T-helper 1 cell treated with Interleukin-12 subunit alpha and Interleukin-12 subunit beta and Interleukin-4 antibody, amounts not matched to agents 30 ng/mL and 1 ng/mL, for 36 hours (primary cell): Measurements from ENCODE around the gene PEX5. TPM values are rescaled to one million over a fixed set of nuclear protein-coding genes. Genes with fewer than 3 reads are reported as not detected.

Source experiments
- intact Hi-C: fragments of 100-400 bp; cut with micrococcal nuclease; formaldehyde crosslinking; loops from one replicate; pipeline ENCODE4 v1.15.1; 2024
- total RNA-seq: library from RNA; stranded (reverse); gene quantifications from 2 replicates; pipeline ENCODE4 v1.2.3, GENCODE V29; 2022

PEX5 gene
- total RNA-seq, result 21.7 and 24.5 TPM in 2 replicates

DNA sequence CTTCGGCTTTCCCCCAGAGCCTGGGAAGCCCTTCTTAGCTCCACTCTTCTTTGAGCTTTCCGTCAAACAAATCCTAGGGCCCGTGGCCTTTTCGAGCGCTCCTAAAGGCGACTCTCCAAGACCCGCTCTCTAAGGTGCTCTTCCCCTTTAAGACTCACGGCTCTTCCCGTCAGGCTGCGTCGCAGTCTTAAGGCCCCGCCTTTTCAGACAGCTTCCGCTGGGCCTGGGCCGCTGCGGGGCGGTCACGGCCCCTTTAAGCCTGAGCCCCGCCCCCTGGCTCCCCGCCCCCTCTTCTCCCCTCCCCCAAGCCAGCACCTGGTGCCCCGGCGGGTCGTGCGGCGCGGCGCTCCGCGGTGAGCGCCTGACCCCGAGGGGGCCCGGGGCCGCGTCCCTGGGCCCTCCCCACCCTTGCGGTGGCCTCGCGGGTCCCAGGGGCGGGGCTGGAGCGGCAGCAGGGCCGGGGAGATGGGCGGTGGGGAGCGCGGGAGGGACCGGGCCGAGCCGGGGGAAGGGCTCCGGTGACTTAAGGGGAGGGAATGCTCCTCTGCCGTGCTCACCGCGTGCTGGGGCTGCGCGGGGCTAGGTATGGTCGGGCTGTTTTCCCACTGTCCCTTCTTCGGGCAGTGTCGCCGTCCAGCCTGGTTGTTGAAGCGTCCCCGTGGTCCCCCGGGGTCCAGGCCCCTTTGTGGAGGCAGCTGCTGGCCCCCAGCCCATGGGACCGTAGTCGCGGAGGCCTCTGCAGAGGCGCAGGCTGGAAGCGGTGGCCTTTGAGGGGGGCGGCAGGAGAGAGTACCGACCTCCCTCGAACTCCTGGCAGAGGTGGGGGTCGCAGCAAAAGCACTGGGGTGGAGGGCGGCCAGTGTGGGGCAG, at the start of gene PEX5:
Gene PEX5 (plus strand): TSS at position 289 of the 870 bp plus-strand sequence. CDS start 692 bp downstream, outside the sequence.
- intact Hi-C loops, result loop anchor here (1.0 to 2.0 kb wide), 9 partner anchors 171 to 1054 kb away; partner anchors contain the start of genes CDCA3, COPS7A, EMG1 and LPCAT3

DNA sequence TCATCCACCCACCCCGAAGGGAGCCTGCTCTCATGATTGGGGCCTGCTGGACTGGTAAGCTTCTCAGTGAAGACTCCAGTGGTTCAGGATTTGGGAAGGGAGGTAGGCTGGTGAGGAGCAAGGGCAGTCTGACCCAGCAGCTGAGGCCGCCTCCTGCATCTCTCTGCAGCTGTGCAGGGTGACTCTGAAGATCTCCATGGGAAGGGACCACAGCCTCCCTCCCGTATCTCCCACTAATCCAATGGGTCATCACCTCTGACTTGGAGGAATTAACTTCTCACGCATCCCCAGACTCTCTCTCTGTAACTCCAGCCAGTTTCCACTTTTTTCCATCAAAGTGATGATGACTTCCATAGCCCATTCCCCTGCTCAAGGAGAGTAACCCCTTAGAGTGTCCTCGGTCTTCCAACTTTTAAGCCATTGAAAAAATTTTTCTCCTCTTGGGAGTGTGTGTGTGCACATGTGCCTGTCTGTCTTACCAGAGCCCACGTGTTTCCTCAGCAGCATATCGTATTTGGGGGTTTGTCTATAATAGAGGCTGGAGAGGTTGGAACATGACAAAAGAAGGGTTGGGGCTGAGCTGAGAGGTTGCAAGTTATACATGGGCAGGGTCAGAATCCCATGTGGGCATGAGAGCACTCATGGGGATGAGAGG, 48.0 kb upstream of the PEX5 start:
- intact Hi-C loops, result loop anchor here (1.0 kb wide), 4 partner anchors 10 to 497 kb away; no protein-coding TSS in a partner anchor

- intact Hi-C loops, result loop anchor here (1.0 kb wide), 4 partner anchors 11 to 496 kb away; no protein-coding TSS in a partner anchor
These were observed 47.3 kb upstream of the PEX5 start for GRCh38 chr12:7142056-7142644.

DNA sequence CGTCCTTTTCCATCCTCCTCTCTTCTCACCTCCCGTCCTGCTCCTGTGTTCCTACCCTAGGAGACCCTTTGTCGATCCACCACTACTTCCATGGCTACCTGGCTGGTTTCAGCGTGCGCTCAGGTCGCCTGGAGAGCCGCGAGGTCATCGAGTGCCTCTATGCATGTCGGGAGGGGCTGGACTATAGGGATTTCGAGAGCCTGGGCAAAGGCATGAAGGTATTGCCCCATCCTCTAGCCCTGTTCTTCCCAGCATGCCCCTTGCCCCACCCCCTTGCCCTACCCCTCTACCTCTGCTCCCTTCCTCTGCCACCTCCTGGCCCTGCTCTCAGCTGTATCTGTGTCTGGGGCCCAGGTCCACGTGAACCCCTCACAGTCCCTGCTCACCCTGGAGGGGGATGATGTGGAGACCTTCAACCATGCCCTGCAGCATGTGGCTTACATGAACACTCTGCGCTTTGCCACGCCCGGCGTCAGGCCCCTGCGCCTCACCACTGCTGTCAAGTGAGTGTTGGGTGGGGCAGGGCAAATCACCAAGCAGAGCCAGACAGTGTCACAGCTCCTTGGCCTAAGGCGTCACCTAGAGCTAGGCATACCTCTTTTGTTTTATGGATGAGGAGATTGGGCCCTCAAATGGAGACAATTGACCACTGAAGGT, 46.5 kb upstream of the PEX5 start:
- intact Hi-C loops, result loop anchor here (1.0 kb wide), 4 partner anchors 12 to 495 kb away; no protein-coding TSS in a partner anchor

DNA sequence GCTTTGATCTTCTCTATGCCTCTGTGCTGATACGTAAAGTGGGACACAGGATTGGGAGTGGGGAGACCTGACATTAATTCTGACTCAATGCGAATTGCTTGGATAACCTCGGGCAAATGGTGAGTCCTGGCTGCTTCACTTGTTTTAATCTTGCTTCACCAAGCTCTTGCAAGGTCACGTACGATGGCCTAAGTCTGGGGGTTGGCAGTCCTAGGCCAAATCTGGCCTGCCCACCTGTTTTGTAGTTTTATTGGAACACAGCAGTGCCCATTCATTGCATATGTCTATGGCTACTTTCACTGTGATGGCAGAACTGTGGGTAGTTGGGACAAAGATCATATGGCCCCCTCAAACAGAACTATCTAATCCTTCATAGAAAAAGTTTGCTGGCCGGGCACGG, 45.9 kb upstream of the PEX5 start:
- intact Hi-C loops, result no loop called here

DNA sequence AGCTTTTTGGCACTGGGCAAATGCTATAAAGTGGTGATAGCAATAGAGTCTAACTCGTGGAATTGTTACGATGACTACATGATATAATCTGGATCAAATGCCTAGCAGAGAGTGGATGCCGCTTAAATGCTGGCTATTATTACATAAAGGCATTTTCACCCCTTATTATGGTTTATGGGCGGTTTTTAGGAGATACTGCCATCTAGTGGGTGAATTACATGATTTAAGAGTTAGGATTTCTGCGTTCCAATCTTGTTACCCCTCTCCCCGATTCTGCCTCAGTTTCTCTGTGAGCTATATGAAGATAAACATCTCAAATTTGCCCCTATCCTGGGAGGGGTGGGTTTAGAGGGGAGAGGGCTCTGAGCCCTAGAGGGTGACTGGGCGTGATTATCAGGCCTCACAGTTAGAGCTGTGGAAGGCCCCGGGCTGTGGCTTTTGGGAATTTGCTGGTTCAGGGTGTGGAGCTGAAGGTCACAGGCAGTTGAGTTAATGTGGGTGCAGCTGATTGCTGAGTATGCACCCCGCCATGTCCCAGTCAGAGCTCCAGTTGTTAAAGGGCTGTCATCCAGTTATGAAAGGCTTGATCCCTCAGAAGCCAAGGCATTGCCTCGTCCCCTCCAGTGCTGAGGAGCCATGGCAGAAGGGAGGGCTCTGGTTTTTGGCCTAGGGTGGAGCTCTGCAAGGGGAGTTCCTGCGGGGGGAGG, 44.9 kb upstream of the PEX5 start:
- intact Hi-C loops, result loop anchor here (1.0 kb wide), 1 partner anchor 220 kb away; no protein-coding TSS in a partner anchor

DNA sequence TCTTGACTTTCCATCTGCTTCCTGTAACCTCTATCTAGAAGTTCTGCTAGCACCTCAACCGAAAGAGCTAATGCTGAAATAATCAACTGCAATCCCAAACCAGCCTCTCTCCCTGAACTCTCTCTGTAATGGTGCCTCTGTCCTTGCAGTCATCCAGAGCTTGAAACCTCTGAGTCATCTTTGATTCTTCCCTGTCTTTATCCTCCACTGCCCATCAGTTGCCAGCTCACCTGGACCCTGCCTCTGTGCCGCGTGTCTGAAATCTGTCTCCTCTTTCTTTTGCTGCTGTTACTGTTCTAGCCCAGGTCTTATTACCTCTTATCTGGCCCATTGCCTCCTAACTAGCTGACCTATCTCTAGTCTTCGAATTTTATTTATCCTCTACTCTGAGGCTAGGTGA, 43.8 kb upstream of the PEX5 start:
- intact Hi-C loops, result no loop called here

DNA sequence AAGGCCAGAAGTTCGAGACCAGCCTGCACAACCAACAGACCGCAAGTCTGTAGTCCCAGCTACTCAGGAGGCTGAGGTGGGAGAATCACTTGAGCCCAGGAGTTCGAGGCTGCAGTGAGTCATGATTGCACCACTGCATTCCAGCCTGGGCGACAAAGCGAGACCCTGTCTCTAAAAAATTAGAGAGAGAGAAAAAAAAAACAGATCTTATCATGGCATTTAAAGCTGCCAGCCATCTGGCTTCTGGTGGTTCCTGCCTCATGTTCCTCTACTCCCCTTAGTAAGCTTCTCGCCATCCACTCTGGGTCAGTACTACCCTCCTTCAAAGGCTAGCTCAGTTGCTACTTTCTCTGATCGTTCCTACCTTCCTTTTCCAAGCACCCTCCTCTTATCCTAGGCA, 43.3 kb upstream of the PEX5 start:
- intact Hi-C loops, result no loop called here

GRCh38 chr12:7146906-7147305, 42.6 kb upstream of the PEX5 start:
- intact Hi-C loops, result no loop called here

GRCh38 chr12:7150356-7150755, 39.1 kb upstream of the PEX5 start:
- intact Hi-C loops, result no loop called here

DNA sequence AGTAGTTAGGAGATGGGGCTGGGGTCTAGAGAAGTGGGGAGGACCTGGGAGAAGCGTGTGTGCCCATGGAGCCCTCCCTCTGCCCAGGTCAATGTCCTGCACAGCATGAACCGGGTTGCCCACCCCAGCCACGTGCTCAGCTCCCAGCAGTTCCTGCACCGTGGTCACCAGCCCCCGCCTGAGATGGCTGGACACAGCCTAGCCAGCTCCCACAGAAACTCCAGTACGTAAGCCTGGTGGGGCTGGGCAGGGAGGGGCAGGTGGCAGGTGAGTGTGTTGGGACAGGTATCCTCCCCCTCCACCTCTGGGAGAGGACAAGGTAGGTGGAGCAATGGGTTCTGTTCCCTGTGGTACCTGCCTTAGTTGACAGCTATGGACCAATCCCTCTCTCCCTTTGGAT, 38.6 kb upstream of the PEX5 start:
- intact Hi-C loops, result no loop called here

DNA sequence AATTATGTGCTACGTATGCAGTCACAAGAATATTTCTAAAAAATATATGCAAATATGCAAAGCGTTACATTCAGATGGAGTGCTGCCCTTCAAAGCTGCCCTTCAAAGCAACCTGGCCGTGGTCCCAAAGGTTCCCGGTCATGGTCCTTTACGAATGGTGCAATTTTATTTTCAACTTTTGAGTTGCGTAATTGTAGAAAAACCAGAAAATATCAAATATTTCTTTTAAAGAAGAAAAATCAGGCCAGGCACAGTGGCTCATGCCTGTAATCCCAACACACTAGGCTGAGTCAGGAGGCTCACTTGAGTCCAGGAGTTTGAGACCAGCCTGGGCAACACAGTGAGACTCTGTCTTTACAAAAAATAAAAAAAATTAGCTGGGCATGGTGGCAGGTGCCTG, 38.0 kb upstream of the PEX5 start:
- intact Hi-C loops, result no loop called here

DNA sequence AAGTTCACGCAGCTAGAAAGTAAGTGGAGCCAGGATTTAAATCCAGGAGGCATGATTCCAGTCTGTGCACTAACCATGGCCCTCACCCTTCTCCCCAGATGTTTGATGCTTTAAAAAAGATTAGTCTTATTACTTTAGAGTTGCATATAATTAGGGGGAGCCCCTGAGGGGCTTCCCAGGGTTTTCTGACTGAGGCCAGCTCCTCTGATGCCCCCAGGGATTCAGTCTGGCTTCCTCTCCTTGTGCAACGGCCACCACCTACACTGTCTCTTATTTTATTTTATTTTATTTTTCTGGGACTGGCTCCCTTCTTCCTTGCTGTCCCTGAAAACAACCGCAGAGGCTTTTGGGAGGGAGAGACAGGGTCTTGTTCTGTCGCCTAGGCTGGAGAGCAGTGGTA, 36.7 kb upstream of the PEX5 start:
- intact Hi-C loops, result no loop called here

GRCh38 chr12:7154042-7154441, 35.4 kb upstream of the PEX5 start:
- intact Hi-C loops, result no loop called here

DNA sequence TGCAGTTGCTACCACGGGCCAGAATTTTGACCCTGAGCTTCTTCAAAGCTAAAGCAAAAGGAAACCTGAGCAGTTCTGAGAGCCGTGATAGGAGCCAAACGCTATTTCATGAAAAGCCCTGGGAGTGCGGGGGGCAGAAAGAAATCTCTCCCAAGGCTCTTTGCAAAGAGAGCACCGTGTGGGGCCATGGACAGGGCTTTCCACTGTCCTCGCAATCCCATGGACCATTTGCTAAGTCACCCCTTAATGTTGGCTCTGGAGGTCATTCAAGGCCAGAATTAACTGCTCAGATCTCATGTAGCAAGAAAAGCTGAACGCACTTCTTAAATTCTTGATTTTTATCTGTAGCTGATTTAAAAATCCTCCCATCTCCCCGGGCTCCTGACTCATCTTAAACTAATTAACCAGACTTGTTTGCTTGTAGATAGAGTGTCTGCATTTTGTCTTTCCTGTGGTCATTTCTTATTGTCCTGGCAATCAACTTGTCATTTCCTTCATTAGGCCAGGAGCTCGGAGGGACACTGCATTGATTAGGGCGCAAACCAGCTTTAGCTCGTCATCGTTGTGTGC, 34.5 kb upstream of the PEX5 start:
- intact Hi-C loops, result no loop called here

GRCh38 chr12:7155471-7156034, 33.9 kb upstream of the PEX5 start:
- intact Hi-C loops, result no loop called here

DNA sequence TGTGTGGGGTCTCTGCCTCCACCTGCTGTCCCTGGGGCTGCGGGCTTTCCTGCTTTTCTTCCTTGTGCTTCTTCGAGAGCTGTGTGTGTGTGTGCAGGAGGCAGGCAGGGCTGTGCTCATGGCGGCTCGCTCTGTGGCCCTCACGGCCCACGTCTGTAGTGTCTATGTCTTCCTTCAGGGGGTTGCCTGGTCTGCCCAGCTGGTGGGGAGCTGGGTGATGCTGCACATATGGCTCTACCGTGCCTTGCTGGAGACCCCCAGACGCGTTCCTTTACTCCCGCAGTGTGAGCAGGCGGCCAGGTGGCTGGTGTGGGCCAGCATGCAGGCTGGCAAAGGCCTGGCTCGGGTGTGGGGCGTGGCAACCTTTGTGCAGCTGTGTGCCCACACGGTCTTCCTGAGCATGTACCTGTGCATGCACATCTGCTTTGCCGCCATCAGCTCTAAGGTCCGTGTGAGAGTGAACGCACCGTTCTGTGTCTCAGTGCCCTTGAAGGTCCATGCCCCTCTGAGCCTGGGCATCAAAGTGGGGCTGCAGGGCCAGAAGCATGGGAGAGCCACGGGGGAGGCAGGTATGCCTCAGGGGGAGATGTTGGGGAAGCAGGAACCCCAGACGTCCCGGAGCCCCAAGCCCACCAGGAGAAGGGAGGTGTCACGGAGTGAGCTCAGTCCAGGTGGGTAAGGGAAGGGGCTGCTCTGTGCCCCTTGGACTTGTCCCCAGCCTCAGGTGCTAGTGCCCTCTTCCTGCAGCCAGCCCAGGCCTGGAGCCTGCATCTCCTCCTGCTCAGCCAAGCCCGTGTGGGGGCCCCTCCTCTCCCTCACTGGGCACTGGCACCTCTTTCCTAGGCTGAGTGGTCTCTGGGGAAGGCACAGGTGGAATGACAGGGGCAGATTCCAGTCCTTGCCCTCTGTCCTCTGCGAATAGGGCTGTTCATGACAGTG, 33.0 kb upstream of the PEX5 start:
- intact Hi-C loops, result no loop called here

DNA sequence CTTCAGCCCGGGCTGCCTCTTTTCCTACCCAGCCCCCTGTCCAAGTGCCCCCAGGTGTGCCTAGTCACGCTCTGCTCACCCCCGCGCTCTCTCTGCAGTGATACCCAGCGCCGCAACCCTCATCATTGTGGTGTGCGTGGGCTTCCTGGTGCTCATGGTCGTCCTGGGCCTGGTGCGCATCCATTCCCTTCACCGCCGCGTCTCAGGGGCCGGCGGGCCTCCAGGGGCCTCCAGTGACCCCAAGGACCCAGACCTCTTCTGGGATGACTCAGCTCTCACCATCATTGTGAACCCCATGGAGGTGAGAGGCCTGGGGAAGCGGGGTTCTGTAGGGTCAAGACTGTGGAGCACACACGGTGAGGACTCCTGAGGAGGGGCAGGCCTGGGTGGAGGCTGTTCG, 32.1 kb upstream of the PEX5 start:
- intact Hi-C loops, result no loop called here
